PFSK-1 (cell line): ENCODE measurements around the gene SMC3.

Experiments
- POLR2AphosphoS5 ChIP-seq: IDR thresholded peaks from 2 replicates; pipeline ENCODE4 v1.6.1; 2012; ENCODE audit warnings: low read depth, mild to moderate bottlenecking, control low read depth, low read length, moderate library complexity
- REST ChIP-seq, 2 experiments: IDR thresholded peaks; 2 replicates each; pipeline versions ENCODE4 v1.6.1 to v1.8.0; 2011 to 2012; ENCODE audit warnings: low read depth in 2 of 2, low read length in 2 of 2, control low read depth in 1 of 2, inconsistent platforms in 1 of 2, mild to moderate bottlenecking in 1 of 2, moderate library complexity in 1 of 2; ENCODE audit not compliant: insufficient read depth in 1 of 2
- TAF1 ChIP-seq: IDR thresholded peaks from 2 replicates; pipeline ENCODE4 v1.6.1; 2012; ENCODE audit warnings: low read length, control low read depth, borderline replicate concordance; ENCODE audit not compliant: insufficient read depth

DNA sequence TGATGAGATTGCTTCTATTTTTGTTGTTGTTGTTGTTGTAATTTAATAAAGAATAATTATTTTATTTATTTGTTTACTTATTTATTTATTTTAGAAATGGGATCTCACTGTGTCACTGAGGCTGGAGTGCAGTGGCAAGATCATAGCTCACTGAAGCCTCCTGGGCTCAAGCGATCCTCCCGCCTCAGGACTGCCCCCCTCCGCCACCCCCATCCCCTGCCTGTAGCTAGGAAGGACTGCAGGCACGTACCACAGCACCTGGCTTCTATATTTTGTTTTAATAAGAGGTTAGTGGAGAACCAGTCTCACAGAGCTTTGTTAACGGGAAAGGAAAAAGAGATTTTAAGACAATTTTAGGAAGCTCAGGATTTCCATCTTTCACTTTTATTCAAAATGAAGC, 19.5 kb upstream of the SMC3 start:
- TF ChIP-seq POLR2AphosphoS5: no peak
- no peak for TF ChIP-seq TAF1
- no peak for TF ChIP-seq REST (IDR thresholded peaks at IDR 0.05; ENCODE audit: insufficient read depth in 1 of 2, low read depth in 2 of 2, low read length in 2 of 2)
